H4 (cell line): ENCODE measurements around the gene MICU1. TPM values are rescaled to one million over a fixed set of nuclear protein-coding genes. Genes with fewer than 3 reads are reported as not detected.
"Not testable (repeated sequence)": the region's sequence is repeated elsewhere in the genome, so short reads cannot be mapped to it uniquely, and the experiment has no call there.

ENCODE experiments used
- DNase-seq: peaks from one replicate; pipeline ENCODE4 v3.0.0-alpha.2; 2015; ENCODE audit warnings: low spot score
- total RNA-seq: library from RNA; depleted of rRNA; stranded (reverse); fragments of >200 nt; shearing (Covaris generic); gene quantifications from 2 replicates; pipeline ENCODE4 v1.2.3, GENCODE V29; 2014

MICU1 gene
- total RNA-seq, 1 experiment from 2014 or later: 53.9 TPM

GRCh38 chr10:72455889-72456595 is 169.8 kb downstream of the MICU1 start:
- DNase-seq: no peak

GRCh38 chr10:72449941-72450441 is 175.9 kb downstream of the MICU1 start:
- DNase-seq: no peak

GRCh38 chr10:72445851-72446250 is 180.0 kb downstream of the MICU1 start:
- no peak for DNase-seq

GRCh38 chr10:72442969-72443368 is 182.9 kb downstream of the MICU1 start:
- DNase-seq: not testable (repeated sequence)

- no peak for DNase-seq
These were observed 190.3 kb downstream of the MICU1 start for GRCh38 chr10:72435570-72435969.

GRCh38 chr10:72430936-72431335 is 194.9 kb downstream of the MICU1 start:
- not testable (repeated sequence) for DNase-seq

- no peak for DNase-seq
These were observed 195.9 kb downstream of the MICU1 start for GRCh38 chr10:72429931-72430330.

- DNase-seq: no peak
These were observed 198.9 kb downstream of the MICU1 start for GRCh38 chr10:72426986-72427385.

- no peak for DNase-seq
These were observed 200.7 kb downstream of the MICU1 start for GRCh38 chr10:72425133-72425532.

GRCh38 chr10:72424561-72424960 is 201.3 kb downstream of the MICU1 start:
- DNase-seq: no peak

GRCh38 chr10:72423426-72423825 is 202.5 kb downstream of the MICU1 start:
- no peak for DNase-seq

GRCh38 chr10:72421885-72422540 is 203.9 kb downstream of the MICU1 start:
- no peak for DNase-seq

GRCh38 chr10:72419241-72419640 is 206.6 kb downstream of the MICU1 start:
- no peak for DNase-seq

- no peak for DNase-seq
These were observed 207.2 kb downstream of the MICU1 start for GRCh38 chr10:72418679-72419078.

- no peak for DNase-seq
These were observed 207.9 kb downstream of the MICU1 start for GRCh38 chr10:72417971-72418370.

- no peak for DNase-seq
These were observed 209.2 kb downstream of the MICU1 start for GRCh38 chr10:72416661-72417060.

GRCh38 chr10:72414642-72415041 is 211.2 kb downstream of the MICU1 start:
- DNase-seq: no peak

GRCh38 chr10:72409167-72409566 is 216.7 kb downstream of the MICU1 start:
- no peak for DNase-seq

GRCh38 chr10:72407927-72408600 is 217.8 kb downstream of the MICU1 start:
- no peak for DNase-seq

GRCh38 chr10:72407471-72407870 is 218.4 kb downstream of the MICU1 start:
- no peak for DNase-seq

GRCh38 chr10:72395581-72395980 is 230.3 kb downstream of the MICU1 start:
- not testable (repeated sequence) for DNase-seq

GRCh38 chr10:72392571-72392970 is 233.3 kb downstream of the MICU1 start:
- no peak for DNase-seq

GRCh38 chr10:72390764-72391163 is 235.1 kb downstream of the MICU1 start:
- DNase-seq: no peak
